VCaP (cell line): ENCODE results near the gene TNS3.

Source experiments
- H3K27ac ChIP-seq: fragments of 450-650 bp; 2 replicates; pipeline ENCODE4 v1.5.1; 2017
- TF ChIP-seq, protein P1 (sequence below): fragments of 450-650 bp; conservative IDR thresholded peaks from 2 replicates; pipeline ENCODE4 v1.5.1; 2017; ENCODE audit warnings: mild to moderate bottlenecking, moderate library complexity

The TNS3 gene

DNA sequence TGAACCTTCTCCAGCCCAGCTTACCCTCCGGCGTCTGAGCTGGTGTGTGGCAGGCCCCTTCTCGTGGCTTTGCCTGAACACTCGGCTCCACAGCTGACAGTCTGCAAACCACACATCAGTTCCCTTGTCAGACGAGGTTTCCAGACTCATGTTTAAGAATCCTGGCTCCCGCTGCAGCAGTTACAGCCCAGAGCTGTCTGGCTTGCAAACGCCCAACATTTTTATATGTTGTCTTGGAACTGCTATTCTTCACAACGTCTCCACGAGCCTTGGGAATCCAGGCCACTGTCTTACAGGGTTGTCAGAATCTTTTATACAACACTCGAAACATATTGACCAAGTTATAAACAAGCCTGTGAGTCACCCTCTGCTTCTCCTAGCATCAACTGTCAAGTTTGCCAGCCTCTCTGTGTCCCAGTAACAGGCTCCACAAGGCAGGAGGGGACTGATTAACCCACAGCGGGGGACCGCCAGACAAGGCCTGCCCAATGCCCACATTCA, 68.1 kb downstream of the TNS3 start:
- H3K27ac ChIP-seq, result peak overlapping the region; percentile 82
- TF ChIP-seq, protein P1, sequence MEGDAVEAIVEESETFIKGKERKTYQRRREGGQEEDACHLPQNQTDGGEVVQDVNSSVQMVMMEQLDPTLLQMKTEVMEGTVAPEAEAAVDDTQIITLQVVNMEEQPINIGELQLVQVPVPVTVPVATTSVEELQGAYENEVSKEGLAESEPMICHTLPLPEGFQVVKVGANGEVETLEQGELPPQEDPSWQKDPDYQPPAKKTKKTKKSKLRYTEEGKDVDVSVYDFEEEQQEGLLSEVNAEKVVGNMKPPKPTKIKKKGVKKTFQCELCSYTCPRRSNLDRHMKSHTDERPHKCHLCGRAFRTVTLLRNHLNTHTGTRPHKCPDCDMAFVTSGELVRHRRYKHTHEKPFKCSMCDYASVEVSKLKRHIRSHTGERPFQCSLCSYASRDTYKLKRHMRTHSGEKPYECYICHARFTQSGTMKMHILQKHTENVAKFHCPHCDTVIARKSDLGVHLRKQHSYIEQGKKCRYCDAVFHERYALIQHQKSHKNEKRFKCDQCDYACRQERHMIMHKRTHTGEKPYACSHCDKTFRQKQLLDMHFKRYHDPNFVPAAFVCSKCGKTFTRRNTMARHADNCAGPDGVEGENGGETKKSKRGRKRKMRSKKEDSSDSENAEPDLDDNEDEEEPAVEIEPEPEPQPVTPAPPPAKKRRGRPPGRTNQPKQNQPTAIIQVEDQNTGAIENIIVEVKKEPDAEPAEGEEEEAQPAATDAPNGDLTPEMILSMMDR, result no peak

DNA sequence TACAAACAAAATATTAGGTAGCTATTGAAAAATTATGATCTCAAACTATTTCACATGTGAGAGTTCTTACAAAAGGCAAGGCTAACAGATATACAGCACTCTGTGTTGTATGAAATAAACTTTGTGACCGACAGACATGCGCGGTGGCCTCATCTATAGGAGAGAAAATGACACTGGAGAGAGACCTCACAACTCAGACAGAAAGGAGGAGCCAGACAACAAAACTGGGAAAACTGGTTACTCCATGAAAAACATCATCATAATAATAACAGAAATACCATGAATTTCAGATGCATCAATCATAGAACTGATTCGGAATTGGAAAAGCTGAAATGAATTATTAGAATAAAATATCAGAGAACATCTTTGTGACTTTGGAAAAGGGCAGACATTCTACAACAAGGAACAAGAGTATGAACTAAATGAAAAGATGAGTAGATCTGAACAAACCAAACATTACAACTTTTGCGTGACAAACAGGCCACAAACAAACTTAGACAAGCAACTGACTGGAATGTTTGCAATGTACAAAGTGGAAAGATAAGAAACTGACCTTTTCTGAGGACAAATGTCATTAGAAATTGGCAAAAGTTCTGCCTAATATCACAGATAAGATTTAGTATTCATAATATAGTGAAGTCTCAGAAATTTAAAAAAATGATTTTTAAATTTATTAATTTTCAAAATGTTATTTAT, 69.3 kb downstream of the TNS3 start:
- peak overlapping the region; percentile 82 for H3K27ac ChIP-seq
- TF ChIP-seq, protein P1, result no peak

DNA sequence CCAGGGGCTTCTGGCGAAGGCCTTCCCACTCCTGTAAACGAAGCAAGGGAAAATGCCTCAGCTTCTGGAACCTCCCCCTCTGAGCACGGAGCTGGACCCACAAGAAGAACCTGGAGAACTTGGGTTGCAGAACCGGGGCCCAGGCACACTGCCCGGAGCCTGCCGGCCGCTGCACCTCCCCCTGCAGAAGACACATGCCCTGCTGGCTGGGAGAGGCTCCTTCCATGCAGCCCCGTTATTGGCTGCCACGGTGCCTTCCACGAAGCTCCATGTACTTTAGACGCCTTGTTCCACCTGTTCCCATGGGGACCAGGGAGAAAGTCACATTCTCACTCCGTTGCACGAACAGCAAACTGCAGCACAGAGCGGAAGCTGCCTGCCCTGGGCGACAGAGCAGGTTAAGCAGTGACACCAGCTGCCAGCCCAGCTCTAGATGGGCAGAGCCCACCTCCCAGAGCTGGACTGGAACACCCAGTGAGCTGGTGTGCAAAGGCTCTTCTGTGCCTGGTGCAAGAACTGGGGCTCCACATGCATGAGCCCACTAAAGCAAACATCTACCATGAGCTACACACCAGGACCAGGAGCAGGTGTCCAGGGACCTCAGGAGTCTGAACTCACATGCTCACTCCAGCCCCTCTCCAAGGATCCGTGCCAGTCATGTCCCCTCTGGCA, 70.1 kb downstream of the TNS3 start:
- peak overlapping the region; percentile 82 for H3K27ac ChIP-seq
- TF ChIP-seq, protein P1, result no peak

DNA sequence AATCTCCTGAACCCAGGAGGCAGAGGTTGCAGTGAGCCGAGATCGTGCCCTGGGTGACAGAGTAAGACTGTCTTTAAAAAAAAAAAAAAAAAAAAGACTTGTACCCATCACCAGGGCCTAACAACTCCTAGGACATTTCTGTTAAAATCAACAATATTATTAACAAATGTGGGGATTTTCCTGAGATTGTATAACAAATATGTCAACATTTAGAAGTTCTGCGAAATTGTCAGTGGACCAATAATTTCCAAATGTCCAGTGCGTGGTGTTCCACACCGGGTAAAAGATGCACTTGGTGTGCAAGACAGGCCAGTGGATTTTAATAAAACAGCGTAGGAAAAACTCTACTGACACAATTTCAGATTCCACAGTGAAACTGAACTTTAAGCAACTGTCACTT, 71.1 kb downstream of the TNS3 start:
- TF ChIP-seq, protein P1, result no peak
- peak overlapping the region; percentile 82; the same call in 1 of the 2 replicates for H3K27ac ChIP-seq

DNA sequence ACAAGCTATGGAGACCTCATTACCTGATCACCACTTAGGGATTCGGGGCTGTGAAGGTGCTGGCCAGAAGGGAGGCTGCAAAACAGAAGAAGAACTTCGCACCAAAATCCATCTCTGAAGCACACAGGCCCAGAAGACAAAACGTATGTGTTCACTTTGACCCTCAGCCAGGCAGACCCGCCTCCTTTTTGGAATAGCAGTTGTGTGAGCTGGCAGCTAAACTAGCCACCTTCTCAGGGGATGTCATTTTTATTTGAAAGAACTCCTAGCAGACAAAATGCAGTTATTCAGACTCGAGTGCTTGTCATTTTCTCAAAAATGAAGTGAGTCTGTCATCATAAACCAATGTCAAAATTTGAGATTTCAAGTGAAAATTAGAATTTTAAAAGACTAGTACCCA, 71.7 kb downstream of the TNS3 start:
- TF ChIP-seq, protein P1, result no peak
- H3K27ac ChIP-seq, result peak overlapping the region; percentile 82; the same call in 1 of the 2 replicates

DNA sequence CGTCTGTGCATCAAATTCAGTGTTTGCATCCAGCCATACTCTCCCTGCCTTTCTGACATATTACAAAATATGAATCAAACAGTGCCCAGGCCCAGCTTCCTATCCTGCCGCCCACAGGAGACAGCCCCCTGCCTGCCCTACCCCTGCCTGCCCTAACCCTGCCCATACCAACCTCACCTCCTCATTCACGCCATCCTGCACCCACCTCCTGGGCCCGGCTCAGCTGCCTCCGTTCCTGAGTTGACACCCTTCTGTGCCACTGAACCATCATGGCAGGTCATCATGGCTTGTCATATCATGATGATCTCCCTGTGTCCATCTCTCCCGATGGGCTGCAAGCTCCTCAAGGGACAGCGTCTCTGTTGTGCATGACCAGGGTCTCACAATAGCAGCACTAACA, 72.3 kb downstream of the TNS3 start:
- H3K27ac ChIP-seq, result no peak overlapping the region
- TF ChIP-seq, protein P1, result no peak
